HepG2 (cell line): ENCODE measurements around the gene TMBIM6. TPM values are rescaled to one million over a fixed set of nuclear protein-coding genes. Genes with fewer than 3 reads are reported as not detected.

ENCODE experiments used
- ATAC-seq: fragments of 200-7000 bp; cut with Tn5 transposase; 3 replicates; pipeline ENCODE4 v1.9.1; 2020; ENCODE audit warnings: mild to moderate bottlenecking, moderate library complexity
- BruUV-seq: library from RNA; stranded (reverse); fragments of 400-500 nt; replicated peaks from 2 replicates; lab custom pipeline; 2021; lab: Mats Ljungman, UMichigan
- CTCF ChIA-PET: fragments of 300-600 bp; formaldehyde crosslinking; extraction: SDS; loops from one replicate; lab custom pipeline; 2021; ENCODE audit warnings: low total read pairs, inconsistent platforms, low intra/inter-chr PET ratio; lab: Yijun Ruan, JAX
- POLR2A ChIA-PET: fragments of 350-600 bp; sonication (Branson Sonifier 250); formaldehyde crosslinking; loops from one replicate; lab custom pipeline; 2020; ENCODE audit warnings: antibody characterized with exemption, inconsistent platforms; lab: Yijun Ruan, JAX
- DNase-seq: peaks from one replicate; pipeline ENCODE4 v3.0.0-alpha.2; 2015; ENCODE audit warnings: low spot score
- FAIRE-seq: peaks from 3 replicates; lab custom pipeline; 2011; peaks lifted over from hg19 to GRCh38; lab: Jason Lieb, UNC
- H2AFZ ChIP-seq: one replicate; pipeline ENCODE4 v1.6.1; 2011; ENCODE audit warnings: low read length, inconsistent platforms
- H3K27ac ChIP-seq: fragments of 300-600 bp; 3 replicates; pipeline ENCODE4 v1.8.0; 2011; ENCODE audit warnings: mixed run types, mild to moderate bottlenecking, mixed read lengths, low read length, inconsistent platforms; ENCODE audit not compliant: insufficient read depth; ENCODE audit errors: extremely low read length
- H3K27me3 ChIP-seq, 2 experiments: fragments of 200-600 bp in 1 of 2; 2 replicates in 1 of 2; 3 replicates in 1 of 2; pipeline versions ENCODE4 v1.6.0 to v1.8.0; 2011; ENCODE audit warnings: low read length in 2 of 2, mild to moderate bottlenecking in 2 of 2, moderate library complexity in 2 of 2, inconsistent platforms in 1 of 2; ENCODE audit not compliant: insufficient read depth in 2 of 2, control insufficient read depth in 1 of 2
- H3K36me3 ChIP-seq, 2 experiments: fragments of 200-600 bp in 1 of 2; replicated peaks in 1 of 2; 2 replicates in 1 of 2; 3 replicates in 1 of 2; pipeline versions ENCODE4 v1.5.1 to v1.8.0; 2011; ENCODE audit warnings: low read length in 2 of 2, inconsistent platforms in 1 of 2; ENCODE audit not compliant: insufficient read depth in 2 of 2, control insufficient read depth in 1 of 2
- H3K4me1 ChIP-seq: 2 replicates; pipeline ENCODE4 v1.5.1; 2012; ENCODE audit warnings: low read length, inconsistent platforms; ENCODE audit not compliant: insufficient read depth
- H3K4me2 ChIP-seq: 2 replicates; pipeline ENCODE4 v1.6.0; 2011; ENCODE audit warnings: low read depth, low read length, inconsistent platforms
- H3K4me3 ChIP-seq, 3 experiments: fragments of 200-600 bp in 1 of 3; sonication (generic), shearing (Covaris generic) in 1 of 3; replicated peaks in 1 of 3; 2 replicates each; pipeline ENCODE4 v1.5.1; 2011 to 2016; ENCODE audit warnings: low read length in 3 of 3, inconsistent platforms in 2 of 3, low read depth in 2 of 3, mild to moderate bottlenecking in 2 of 3, control low read depth in 1 of 3, mixed read lengths in 1 of 3; ENCODE audit not compliant: insufficient read depth in 1 of 3
- H3K79me2 ChIP-seq: one replicate; pipeline ENCODE4 v1.6.1; 2011; ENCODE audit warnings: low read length, inconsistent platforms; ENCODE audit not compliant: insufficient read depth
- H3K9ac ChIP-seq: 2 replicates; pipeline ENCODE4 v1.6.0; 2011; ENCODE audit warnings: mild to moderate bottlenecking, low read depth, low read length, inconsistent platforms; ENCODE audit not compliant: insufficient read depth
- H3K9me3 ChIP-seq: 2 replicates; pipeline ENCODE4 v1.5.1; 2012; ENCODE audit warnings: mild to moderate bottlenecking, low read length
- H4K20me1 ChIP-seq: 2 replicates; pipeline ENCODE4 v1.6.0; 2011; ENCODE audit warnings: inconsistent platforms, mild to moderate bottlenecking, low read length, moderate library complexity; ENCODE audit not compliant: insufficient read depth
- ARHGAP35 ChIP-seq: sonication (generic); formaldehyde crosslinking; IDR thresholded peaks from 2 replicates; pipeline ENCODE4 v1.9.0; 2022; ENCODE audit warnings: mild to moderate bottlenecking, inconsistent platforms, moderate library complexity, missing genetic modification reagents, borderline replicate concordance
- BCL3 ChIP-seq: sonication (generic); formaldehyde crosslinking; IDR thresholded peaks from 2 replicates; pipeline ENCODE4 v1.5.1; 2020; ENCODE audit warnings: mild to moderate bottlenecking, missing genetic modification reagents, moderate library complexity
- BHLHE40 ChIP-seq: IDR thresholded peaks from 2 replicates; pipeline ENCODE4 v1.6.1; 2011; ENCODE audit warnings: low read length, improper control_type of control experiment
- DMAP1 ChIP-seq: IDR thresholded peaks from 2 replicates; pipeline ENCODE4 v1.6.1; 2016
- FIP1L1 ChIP-seq: fragments of 200-400 bp; formaldehyde crosslinking; IDR thresholded peaks from 2 replicates; pipeline ENCODE4 v1.6.1; 2018; ENCODE audit warnings: low read depth, mild to moderate bottlenecking, low read length, moderate library complexity, borderline replicate concordance; ENCODE audit not compliant: insufficient read depth
- GMEB2 ChIP-seq: IDR thresholded peaks from 2 replicates; pipeline ENCODE4 v1.6.1; 2016; ENCODE audit warnings: missing biosample characterization, missing genetic modification reagents, low read depth
- KLF12 ChIP-seq: sonication (generic); formaldehyde crosslinking; IDR thresholded peaks from 2 replicates; pipeline ENCODE4 v1.4.0; 2020; ENCODE audit warnings: missing genetic modification reagents, borderline replicate concordance
- PCBP2 ChIP-seq: fragments of 200-400 bp; formaldehyde crosslinking; optimal IDR thresholded peaks from 2 replicates; pipeline ENCODE3; 2018; ENCODE audit warnings: low read length, low read depth; ENCODE audit not compliant: poor library complexity, severe bottlenecking
- REXO4 ChIP-seq: sonication (generic); formaldehyde crosslinking; IDR thresholded peaks from 2 replicates; pipeline ENCODE4 v1.8.0; 2022; ENCODE audit warnings: missing genetic modification reagents, mild to moderate bottlenecking, borderline replicate concordance
- SIN3B ChIP-seq: fragments of 150-350 bp; IDR thresholded peaks from 2 replicates; pipeline ENCODE4 v1.6.1; 2014; ENCODE audit warnings: low read length
- TCF7 ChIP-seq: sonication (generic); IDR thresholded peaks from 2 replicates; pipeline ENCODE4 v1.6.1; 2016; ENCODE audit warnings: antibody characterized with exemption, low read depth
- TFE3 ChIP-seq: IDR thresholded peaks from 2 replicates; pipeline ENCODE4 v1.6.1; 2016
- TOPORS ChIP-seq: sonication (generic); formaldehyde crosslinking; IDR thresholded peaks from 2 replicates; pipeline ENCODE4 v1.8.0; 2023; ENCODE audit warnings: mild to moderate bottlenecking, missing genetic modification reagents
- YEATS2 ChIP-seq: sonication (generic); formaldehyde crosslinking; IDR thresholded peaks from 2 replicates; pipeline ENCODE4 v1.4.0; 2020; ENCODE audit warnings: missing genetic modification reagents, borderline replicate concordance
- ZNF33B ChIP-seq: sonication (generic); formaldehyde crosslinking; IDR thresholded peaks from 2 replicates; pipeline ENCODE4 v1.5.1; 2020; ENCODE audit warnings: mild to moderate bottlenecking, missing genetic modification reagents
- ZNF501 ChIP-seq: sonication (generic); formaldehyde crosslinking; IDR thresholded peaks from 2 replicates; pipeline ENCODE4 v1.5.1; 2020; ENCODE audit warnings: mild to moderate bottlenecking, moderate library complexity, missing genetic modification reagents
- ZNF546 ChIP-seq: sonication (generic); formaldehyde crosslinking; conservative IDR thresholded peaks from 2 replicates; pipeline ENCODE4 v1.8.1; 2023; ENCODE audit warnings: mild to moderate bottlenecking, missing genetic modification reagents
- ZNF580 ChIP-seq: IDR thresholded peaks from 2 replicates; pipeline ENCODE4 v1.6.1; 2016; ENCODE audit warnings: low read depth, borderline replicate concordance
- ZNF644 ChIP-seq: IDR thresholded peaks from 2 replicates; pipeline ENCODE4 v1.6.1; 2016; ENCODE audit warnings: low read depth
- ZNF781 ChIP-seq: sonication (generic); formaldehyde crosslinking; IDR thresholded peaks from 2 replicates; pipeline ENCODE4 v1.5.1; 2020; ENCODE audit warnings: borderline replicate concordance, mild to moderate bottlenecking, missing genetic modification reagents; ENCODE audit errors: not compliant biosample characterization
- WGBS: methylation state at CpG from one replicate; pipeline ENCODE4 v1.1.6; 2017; ENCODE audit warnings: low lambda C conversion rate; 5-methylcytosine and 5-hydroxymethylcytosine counted together
- in situ Hi-C: cut with HindIII; loops from 2 replicates; pipeline ENCODE4 v1.10.0; 2017; ENCODE audit warnings: low pct_unique_long_range_greater_than_20kb; ENCODE audit not compliant: extremely low pct_ligation_motif_present
- intact Hi-C: fragments of 100-400 bp; cut with micrococcal nuclease; formaldehyde crosslinking; loops from one replicate; pipeline ENCODE4 v1.10.0; 2022; ENCODE audit not compliant: unreplicated experiment
- polyA plus RNA-seq, 8 experiments: library from polyadenylated mRNA; depleted of rRNA in 3 of 8; stranded (reverse) in 7 of 8; unstranded in 1 of 8; fragments of >200 nt; fragmentation: Illumina TruSeq in 4 of 8; extraction: Trizol in 4 of 8; gene quantifications; 2 replicates each; pipeline versions ENCODE4 v1.2.1 to v1.2.3, GENCODE V29; 2011 to 2016; ENCODE audit warnings: low read depth in 4 of 8, missing spikeins in 1 of 8, mixed read lengths in 1 of 8; ENCODE audit not compliant: insufficient read depth in 1 of 8
- total RNA-seq, 5 experiments: library from RNA; depleted of rRNA; stranded (reverse); fragments of >200 nt; fragmentation: Illumina TruSeq; extraction: Trizol; gene quantifications; 2 replicates each; pipeline ENCODE4 v1.2.3, GENCODE V29; 2016; ENCODE audit warnings: low read depth in 1 of 5

TMBIM6 gene
- total and polyA plus RNA-seq, 2 of the 13 experiments (the other 11 are each of a cell fraction or from before 2014, with no cell fraction given) = 412 to 468 TPM

- TF ChIP-seq TFE3 (peak; percentile 76), DMAP1 (CRISPR knock-in tag) (no peak), YEATS2 (peak; percentile 74; the same call in 1 of the 2 replicates), TOPORS (CRISPR knock-in tag) (peak; percentile 92), ZNF501 (peak; percentile 80; the same call in 1 of the 2 replicates), BHLHE40 (peak; percentile 79), ARHGAP35 (peak; percentile 73), FIP1L1 (no peak), BCL3 (CRISPR knock-in tag) (no peak; the same call in 1 of the 2 replicates)
Observed at GRCh38 chr12:49707128-49707811, 34.1 kb upstream of the TMBIM6 start, which contains the start of gene FMNL3 (continued).

GRCh38 chr12:49707812-49708147 lies 33.6 kb upstream of the TMBIM6 start:
- no peak overlapping the region for H3K4me2 ChIP-seq
- WGBS = 69% methylated on average over 11 of the region's 11 CpGs
- FAIRE-seq (no peak), DNase-seq (no peak), ATAC-seq (no peak)
- H3K36me3 ChIP-seq = no peaks in the 10 kb centered on the region
- no peaks in the 10 kb centered on the region for H4K20me1 ChIP-seq
- no peak overlapping the region for H3K9ac ChIP-seq
- intact Hi-C loops = loop anchor here (1.0 kb wide), 1 partner anchor 63 kb away; no protein-coding TSS in a partner anchor
- H3K27me3 ChIP-seq = peaks cover 0 to 14% of the 10 kb centered on the region in 2 experiments; a peak in 1 of 5 replicates
- BruUV-seq = no TSS peak
- ChIA-PET CTCF (interaction anchor here (1.3 to 2.1 kb wide), 3 partner anchors 20 to 70 kb away, joined by 3 to 31 read pairs (median 5); no protein-coding TSS in a partner anchor), POLR2A (no interaction called here)
- H3K4me1 ChIP-seq = peaks cover 14% of the 10 kb centered on the region; the same call in 1 of the 2 replicates
- no peak overlapping the region for H3K27ac ChIP-seq
- no peak overlapping the region for H3K4me3 ChIP-seq
- H3K79me2 ChIP-seq = no peaks in the 10 kb centered on the region
- in situ Hi-C loops = loop anchor here (5.0 kb wide), 1 partner anchor 65 kb away; no protein-coding TSS in a partner anchor
- no peaks in the 10 kb centered on the region for H3K9me3 ChIP-seq
- H2AFZ ChIP-seq = no peak overlapping the region
- peak; percentile 0 for TF ChIP-seq ZNF781
- no peak for TF ChIP-seq ZNF580 (CRISPR knock-in tag)
- TF ChIP-seq ZNF546 (CRISPR knock-in tag) = no peak
- 0 out of 2 replicates have a peak, but pooled peaks have one; percentile 13 for TF ChIP-seq ZNF33B (CRISPR knock-in tag)
- TF ChIP-seq SIN3B = no peak
- no peak for TF ChIP-seq PCBP2
- TF ChIP-seq ZNF644 = no peak
- no peak for TF ChIP-seq GMEB2 (CRISPR knock-in tag)
- TF ChIP-seq TCF7 = no peak
- no peak for TF ChIP-seq KLF12
- TF ChIP-seq REXO4 (CRISPR knock-in tag) = no peak
